Epithelial cell of esophagus (primary cell): ENCODE results near the gene GRIK3.
"Not testable (repeated sequence)": the region's sequence is repeated elsewhere in the genome, so short reads cannot be mapped to it uniquely, and the experiment has no call there.

Experiments used
- DNase-seq: peaks from one replicate; pipeline ENCODE4 v3.0.0; 2010; ENCODE audit warnings: low read depth
- H3K4me3 ChIP-seq: 2 replicates; pipeline ENCODE4 v1.5.1; 2011; ENCODE audit warnings: mild to moderate bottlenecking, low read length, control low read depth
- TF ChIP-seq, protein P1 (sequence below): IDR thresholded peaks from 2 replicates; pipeline ENCODE4 v1.5.1; 2011; ENCODE audit warnings: low read depth, mild to moderate bottlenecking, low read length, control low read depth, inconsistent platforms; ENCODE audit not compliant: insufficient read depth; ENCODE audit errors: missing control alignments

The GRIK3 gene

DNA sequence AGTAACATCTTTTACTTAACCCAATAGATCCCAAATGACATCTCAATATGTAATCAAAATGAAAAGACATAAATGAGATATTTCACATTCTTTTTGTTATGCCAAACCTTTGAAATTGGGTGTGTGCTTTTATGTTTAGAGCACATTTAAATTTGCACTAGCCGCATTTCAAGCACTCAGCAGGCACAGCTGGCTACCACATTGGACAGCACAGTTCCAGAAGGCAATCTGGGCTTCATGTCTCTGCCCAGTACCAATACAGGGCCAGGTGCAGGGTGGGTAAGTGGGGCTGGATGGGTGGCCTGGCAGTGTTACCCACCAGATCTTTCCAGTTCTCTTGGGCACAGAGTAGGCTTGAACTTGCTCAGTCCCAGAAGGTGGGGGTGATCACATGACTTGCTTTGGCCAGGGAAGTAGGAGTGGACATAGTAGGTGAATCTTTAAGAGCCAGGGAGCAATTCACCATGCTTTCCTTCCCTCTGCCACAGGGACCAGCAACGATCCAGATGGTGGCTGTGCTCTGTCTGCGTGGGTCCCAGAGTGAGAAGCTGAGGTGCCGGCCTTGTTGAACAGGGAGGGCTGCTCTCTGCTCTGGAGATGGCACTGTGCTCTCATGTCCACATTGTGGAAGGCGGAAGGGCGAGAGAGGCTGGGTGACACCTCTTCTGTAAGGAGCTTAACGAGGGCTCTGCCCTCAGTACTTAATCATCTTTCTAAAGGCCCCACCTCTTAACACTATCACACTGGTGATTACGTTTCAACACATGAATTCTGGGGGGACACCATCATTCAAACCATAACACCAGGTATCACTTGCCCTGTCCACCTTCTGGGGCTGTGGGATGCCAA, 261.4 kb downstream of the GRIK3 start:
- DNase-seq: no peak
- H3K4me3 ChIP-seq: no peak overlapping the region
- TF ChIP-seq, protein P1, sequence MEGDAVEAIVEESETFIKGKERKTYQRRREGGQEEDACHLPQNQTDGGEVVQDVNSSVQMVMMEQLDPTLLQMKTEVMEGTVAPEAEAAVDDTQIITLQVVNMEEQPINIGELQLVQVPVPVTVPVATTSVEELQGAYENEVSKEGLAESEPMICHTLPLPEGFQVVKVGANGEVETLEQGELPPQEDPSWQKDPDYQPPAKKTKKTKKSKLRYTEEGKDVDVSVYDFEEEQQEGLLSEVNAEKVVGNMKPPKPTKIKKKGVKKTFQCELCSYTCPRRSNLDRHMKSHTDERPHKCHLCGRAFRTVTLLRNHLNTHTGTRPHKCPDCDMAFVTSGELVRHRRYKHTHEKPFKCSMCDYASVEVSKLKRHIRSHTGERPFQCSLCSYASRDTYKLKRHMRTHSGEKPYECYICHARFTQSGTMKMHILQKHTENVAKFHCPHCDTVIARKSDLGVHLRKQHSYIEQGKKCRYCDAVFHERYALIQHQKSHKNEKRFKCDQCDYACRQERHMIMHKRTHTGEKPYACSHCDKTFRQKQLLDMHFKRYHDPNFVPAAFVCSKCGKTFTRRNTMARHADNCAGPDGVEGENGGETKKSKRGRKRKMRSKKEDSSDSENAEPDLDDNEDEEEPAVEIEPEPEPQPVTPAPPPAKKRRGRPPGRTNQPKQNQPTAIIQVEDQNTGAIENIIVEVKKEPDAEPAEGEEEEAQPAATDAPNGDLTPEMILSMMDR: no peak

DNA sequence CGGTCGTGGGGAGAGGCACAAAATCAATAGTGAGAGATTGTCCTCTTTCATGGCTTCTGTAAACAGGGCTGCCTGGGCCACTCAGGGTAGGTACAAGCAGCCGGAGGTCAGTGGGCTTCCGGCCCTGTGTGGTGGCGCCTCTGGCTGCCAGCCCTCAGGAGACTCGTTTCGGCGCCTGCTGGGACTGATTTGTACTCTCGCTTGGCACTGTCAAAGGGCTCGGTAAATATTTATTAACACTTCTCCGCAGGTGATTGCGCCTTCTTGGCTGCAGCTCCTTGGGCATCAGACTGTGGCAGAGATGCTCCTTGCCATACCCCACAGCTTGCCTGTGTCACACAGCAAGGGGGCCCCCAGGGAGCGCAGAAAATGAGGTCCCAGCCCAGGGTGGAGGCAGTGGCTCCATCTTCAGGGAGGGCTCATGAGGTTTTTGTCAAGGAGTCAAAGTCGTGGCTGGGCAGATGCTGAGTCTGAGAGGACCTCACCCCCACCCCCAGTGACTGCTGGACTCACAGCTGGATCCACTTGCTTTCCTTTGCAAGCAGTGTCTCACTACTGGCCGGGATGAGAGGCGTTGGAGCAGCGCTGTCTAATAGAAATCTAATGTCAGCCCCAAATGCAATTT, 262.5 kb downstream of the GRIK3 start:
- H3K4me3 ChIP-seq: no peak overlapping the region
- DNase-seq: no peak
- TF ChIP-seq, protein P1: no peak

DNA sequence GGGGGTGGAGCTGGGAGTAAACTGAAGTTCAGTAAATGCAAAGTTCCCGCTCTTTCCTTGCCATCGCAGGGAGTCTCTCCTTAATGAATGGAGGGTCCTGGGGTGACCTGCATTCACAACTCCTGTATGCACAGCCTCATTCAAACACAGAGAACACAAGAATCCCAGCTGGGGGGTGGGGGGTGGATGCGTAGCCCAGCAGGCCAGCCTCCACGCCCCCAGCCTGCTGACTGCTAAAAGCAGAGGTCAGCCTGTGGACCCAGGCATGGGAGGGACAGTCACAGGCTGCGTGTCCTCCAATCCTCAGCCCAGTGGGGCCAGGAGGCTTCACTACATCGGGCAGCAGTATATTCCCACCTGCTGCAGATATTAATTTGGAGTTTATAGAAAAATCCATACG, 263.1 kb downstream of the GRIK3 start:
- no peak overlapping the region for H3K4me3 ChIP-seq
- no peak for DNase-seq
- TF ChIP-seq, protein P1: no peak

DNA sequence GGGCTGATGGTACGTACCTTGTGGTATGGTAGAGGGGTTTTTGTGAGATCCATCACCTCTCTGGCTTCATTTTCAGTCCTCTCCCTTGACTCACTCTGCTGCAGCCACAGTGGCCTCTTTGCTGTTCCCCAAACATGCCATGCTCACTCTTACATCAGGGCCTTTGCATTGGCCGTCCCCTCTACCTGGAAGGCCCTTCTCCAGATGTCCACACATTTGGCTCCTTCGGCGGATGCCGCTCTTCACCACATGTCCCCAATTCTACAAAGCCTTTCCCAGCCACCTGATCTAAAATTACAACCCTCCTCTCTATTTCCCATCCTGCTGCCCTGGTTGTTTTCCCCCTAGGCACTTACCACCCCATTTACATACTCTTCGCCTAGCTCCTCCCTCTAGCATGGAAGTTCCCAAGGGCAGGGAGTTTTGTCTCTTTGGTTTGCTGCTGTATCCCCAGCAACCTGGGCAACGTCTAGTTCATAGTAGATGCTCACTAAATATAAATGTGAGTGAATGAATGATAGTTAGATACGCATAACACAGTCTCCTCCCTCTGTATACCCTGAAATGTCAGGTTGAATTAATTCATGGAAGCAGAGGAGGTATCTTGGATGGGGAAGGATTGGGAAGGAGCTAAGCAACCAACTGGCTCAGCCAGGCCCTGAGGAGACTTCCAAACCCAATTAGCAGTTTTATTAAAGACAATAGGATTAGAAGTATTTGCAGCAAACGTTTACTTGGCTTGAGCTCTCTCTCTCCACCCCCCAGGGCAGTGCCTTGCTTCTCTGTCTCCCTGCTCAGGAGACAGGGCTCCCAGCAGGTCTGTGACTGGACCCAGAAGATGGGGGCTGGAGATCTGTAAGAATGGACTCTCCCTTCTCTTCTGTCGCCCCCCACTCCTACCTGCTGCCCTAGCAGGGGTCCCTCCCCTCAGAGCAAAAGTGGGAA, 264.2 kb downstream of the GRIK3 start:
- no peak for DNase-seq
- H3K4me3 ChIP-seq: no peak overlapping the region
- TF ChIP-seq, protein P1: no peak

DNA sequence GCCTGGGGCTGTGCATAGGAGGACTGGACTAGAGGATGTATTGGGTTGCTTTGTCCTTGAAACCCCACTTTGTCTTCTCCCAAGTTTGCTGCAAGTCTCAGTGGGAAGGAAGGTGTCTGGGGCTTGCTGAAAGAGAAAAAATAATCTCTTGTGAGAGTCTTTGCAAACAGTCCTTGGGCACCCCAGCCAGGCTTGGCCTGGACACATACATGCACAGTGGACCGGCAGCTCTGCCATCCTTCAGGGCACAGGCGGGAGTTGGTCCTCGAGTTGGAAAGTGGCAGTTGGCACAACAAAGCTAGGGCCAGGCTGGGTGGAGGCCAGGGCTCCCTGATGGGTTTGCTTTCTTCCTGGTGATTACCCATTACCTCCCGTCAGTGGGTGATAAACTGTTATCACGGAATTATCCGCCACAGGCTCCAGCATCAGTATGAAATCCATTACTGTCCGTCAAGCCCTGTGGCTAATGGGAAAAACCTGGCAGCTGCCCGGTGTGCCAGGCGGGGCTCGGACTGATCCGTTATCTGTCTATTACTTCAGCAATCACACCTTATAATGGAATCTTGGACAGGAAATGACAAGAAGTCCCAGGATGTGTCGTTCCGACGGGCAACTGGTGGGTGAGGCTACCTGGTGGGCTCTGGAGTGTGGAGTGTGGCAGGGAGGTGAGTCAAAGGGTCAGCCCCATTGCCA, 265.7 kb downstream of the GRIK3 start:
- no peak overlapping the region for H3K4me3 ChIP-seq
- DNase-seq: no peak
- TF ChIP-seq, protein P1: no peak

DNA sequence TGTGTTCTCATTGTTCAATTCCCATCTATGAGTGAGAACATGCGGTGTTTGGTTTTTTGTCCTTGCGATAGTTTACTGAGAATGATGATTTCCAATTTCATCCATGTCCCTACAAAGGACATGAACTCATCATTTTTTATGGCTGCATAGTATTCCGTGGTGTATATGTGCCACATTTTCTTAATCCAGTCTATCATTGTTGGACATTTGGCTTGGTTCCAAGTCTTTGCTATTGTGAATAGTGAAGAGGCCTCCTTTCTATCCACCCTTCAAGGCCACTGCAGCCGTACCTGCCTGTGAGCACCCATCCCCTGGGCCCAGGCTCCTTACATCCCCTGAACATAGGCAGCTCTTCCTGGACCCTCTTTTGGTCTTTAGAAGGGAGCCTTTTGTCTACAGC, 266.9 kb downstream of the GRIK3 start:
- DNase-seq, H3K4me3 ChIP-seq: not testable (repeated sequence)
